ENCODE data around the gene CD93.

GRCh38 chr20:23121751-23122320 is 35.7 kb upstream of the CD93 start:
- TF ChIP-seq CTCF (conservative IDR thresholded peaks at IDR 0.05 in 1 of 2, IDR thresholded peaks at IDR 0.05 in 1 of 2; ENCODE audit: extremely low read depth in 1 of 2, insufficient read depth in 1 of 2, low read depth in 1 of 2, low read length in 2 of 2) (no peak), EZH2 (IDR thresholded peaks at IDR 0.05; ENCODE audit: borderline replicate concordance, low read length) (no peak)
